GM19193 (cell line): ENCODE results near the gene LOC128125822.

Experiments used
- POLR2A ChIP-seq: IDR thresholded peaks from 4 replicates; pipeline ENCODE4 v1.6.1; 2011; ENCODE audit not compliant: insufficient read depth, insufficient read length; ENCODE audit errors: extremely low read depth

LOC128125822 gene

GRCh38 chr6:63592886-63593285 lies 20.6 kb downstream of the LOC128125822 start:
- TF ChIP-seq POLR2A = no peak

- TF ChIP-seq POLR2A = no peak
Observed at GRCh38 chr6:63597141-63598048, 25.1 kb downstream of the LOC128125822 start.

GRCh38 chr6:63598049-63599036 lies 26.1 kb downstream of the LOC128125822 start:
- peak; percentile 36 for TF ChIP-seq POLR2A

- TF ChIP-seq POLR2A = no peak
Observed at GRCh38 chr6:63599243-63599642, 27.0 kb downstream of the LOC128125822 start.

GRCh38 chr6:63600136-63600535 lies 27.9 kb downstream of the LOC128125822 start:
- TF ChIP-seq POLR2A = no peak

- TF ChIP-seq POLR2A = no peak
Observed at GRCh38 chr6:63609231-63609630, 37.0 kb downstream of the LOC128125822 start.

- TF ChIP-seq POLR2A = no peak
Observed at GRCh38 chr6:63610944-63611343, 38.7 kb downstream of the LOC128125822 start.

- TF ChIP-seq POLR2A = no peak
Observed at GRCh38 chr6:63611560-63611959, 39.3 kb downstream of the LOC128125822 start.

- no peak for TF ChIP-seq POLR2A
Observed at GRCh38 chr6:63615590-63615989, 43.3 kb downstream of the LOC128125822 start.
